ENCODE data around the gene CDC42EP3. TPM values are rescaled to one million over a fixed set of nuclear protein-coding genes. Genes with fewer than 3 reads are reported as not detected.

The CDC42EP3 gene
- total and polyA plus RNA-seq, 2 experiments from 2014 or later = 19.3 to 33.0 TPM

DNA sequence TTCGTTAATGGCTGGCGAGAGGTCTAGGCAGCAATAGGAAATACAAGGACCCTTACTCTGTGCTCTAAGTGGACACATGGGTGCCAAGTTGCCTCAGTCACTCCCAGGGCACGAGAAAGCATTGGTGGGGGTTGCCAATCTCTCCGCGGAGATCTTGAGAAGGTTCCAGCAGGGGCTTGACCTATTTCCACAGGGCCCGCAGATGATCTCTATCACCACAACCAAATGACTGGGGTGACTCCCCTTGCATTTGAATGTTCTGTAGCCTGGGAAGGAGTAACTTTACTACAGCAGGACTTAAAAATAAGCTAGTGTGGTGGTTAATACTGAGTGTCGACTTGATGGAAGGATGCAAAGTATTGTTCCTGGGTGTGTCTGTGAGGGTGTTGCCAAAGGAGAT is 8.1 kb downstream of the CDC42EP3 start:
- WGBS (ENCODE audit: low lambda C conversion rate, missing lambda C conversion rate) = 96% methylated on average over 7 of the region's 7 CpGs
- Histone ChIP-seq H3K4me3 (no peak overlapping the region), H3K36me3 (replicated peaks; ENCODE audit: insufficient read depth, low read depth) (no peaks in the 10 kb centered on the region), H3K9me3 (ENCODE audit: low read depth) (no peaks in the 10 kb centered on the region), H3K4me2 (no peak overlapping the region), H3K27ac (no peak overlapping the region), H4K20me1 (ENCODE audit: insufficient read depth, poor library complexity, severe bottlenecking) (peaks cover 9% of the 10 kb centered on the region), H3K79me2 (peaks cover 93% of the 10 kb centered on the region), H3K4me1 (ENCODE audit: insufficient read depth) (peaks cover 11% of the 10 kb centered on the region), H2AFZ (no peak overlapping the region), H3K9me2 (replicated peaks; ENCODE audit: insufficient read depth) (no peaks in the 10 kb centered on the region), H3K27me3 (no peaks in the 10 kb centered on the region)
- DNase-seq (ENCODE audit: low spot score) = no peak
- TF ChIP-seq, protein P1, sequence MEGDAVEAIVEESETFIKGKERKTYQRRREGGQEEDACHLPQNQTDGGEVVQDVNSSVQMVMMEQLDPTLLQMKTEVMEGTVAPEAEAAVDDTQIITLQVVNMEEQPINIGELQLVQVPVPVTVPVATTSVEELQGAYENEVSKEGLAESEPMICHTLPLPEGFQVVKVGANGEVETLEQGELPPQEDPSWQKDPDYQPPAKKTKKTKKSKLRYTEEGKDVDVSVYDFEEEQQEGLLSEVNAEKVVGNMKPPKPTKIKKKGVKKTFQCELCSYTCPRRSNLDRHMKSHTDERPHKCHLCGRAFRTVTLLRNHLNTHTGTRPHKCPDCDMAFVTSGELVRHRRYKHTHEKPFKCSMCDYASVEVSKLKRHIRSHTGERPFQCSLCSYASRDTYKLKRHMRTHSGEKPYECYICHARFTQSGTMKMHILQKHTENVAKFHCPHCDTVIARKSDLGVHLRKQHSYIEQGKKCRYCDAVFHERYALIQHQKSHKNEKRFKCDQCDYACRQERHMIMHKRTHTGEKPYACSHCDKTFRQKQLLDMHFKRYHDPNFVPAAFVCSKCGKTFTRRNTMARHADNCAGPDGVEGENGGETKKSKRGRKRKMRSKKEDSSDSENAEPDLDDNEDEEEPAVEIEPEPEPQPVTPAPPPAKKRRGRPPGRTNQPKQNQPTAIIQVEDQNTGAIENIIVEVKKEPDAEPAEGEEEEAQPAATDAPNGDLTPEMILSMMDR (IDR thresholded peaks at IDR 0.05; ENCODE audit: poor library complexity) = no peak
- TF ChIP-seq EZH2phosphoT487 (IDR thresholded peaks at IDR 0.05; ENCODE audit: low read depth, severe bottlenecking, unreplicated experiment) (no peak), EZH2 (IDR thresholded peaks at IDR 0.05; ENCODE audit: borderline replicate concordance) (no peak)

DNA sequence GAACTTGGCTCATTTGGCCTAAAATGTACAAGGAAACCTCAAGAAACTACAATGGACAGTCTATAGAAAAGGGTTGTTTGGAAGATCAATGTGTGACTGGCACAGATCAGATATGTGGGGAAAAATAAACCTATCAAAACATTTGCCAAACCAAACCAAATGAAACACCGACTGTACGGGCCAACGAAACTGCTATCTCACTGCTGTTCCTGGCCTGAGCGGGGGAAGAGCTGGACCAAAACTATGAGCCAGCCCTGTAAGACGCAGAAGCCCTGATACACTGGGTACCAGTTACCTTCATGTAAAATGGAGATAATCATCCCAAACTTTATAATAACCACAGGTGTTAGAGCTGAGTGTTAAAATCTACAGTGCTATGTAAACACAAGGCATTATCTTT is 11.7 kb downstream of the CDC42EP3 start:
- no peaks in the 10 kb centered on the region for H3K27me3 ChIP-seq
- TF ChIP-seq EZH2 (IDR thresholded peaks at IDR 0.05; ENCODE audit: borderline replicate concordance) (no peak), EZH2phosphoT487 (IDR thresholded peaks at IDR 0.05; ENCODE audit: low read depth, severe bottlenecking, unreplicated experiment) (no peak)
- TF ChIP-seq, protein P1 (IDR thresholded peaks at IDR 0.05; ENCODE audit: poor library complexity) = no peak
- peaks cover 86% of the 10 kb centered on the region for H3K79me2 ChIP-seq
- H2AFZ ChIP-seq = no peak overlapping the region
- H3K4me3 ChIP-seq = no peak overlapping the region
- no peak for DNase-seq (ENCODE audit: low spot score)
- peaks cover 23% of the 10 kb centered on the region for H3K4me1 ChIP-seq (ENCODE audit: insufficient read depth)
- no peaks in the 10 kb centered on the region for H3K9me3 ChIP-seq (ENCODE audit: low read depth)
- no peaks in the 10 kb centered on the region for H3K36me3 ChIP-seq (replicated peaks; ENCODE audit: insufficient read depth, low read depth)
- WGBS (ENCODE audit: low lambda C conversion rate, missing lambda C conversion rate) = 83% methylated on average over 5 of the region's 5 CpGs
- no peaks in the 10 kb centered on the region for H4K20me1 ChIP-seq (ENCODE audit: insufficient read depth, poor library complexity, severe bottlenecking)
- H3K4me2 ChIP-seq = peak overlapping the region; percentile 3
- no peak overlapping the region for H3K27ac ChIP-seq
- H3K9me2 ChIP-seq (replicated peaks; ENCODE audit: insufficient read depth) = no peaks in the 10 kb centered on the region

DNA sequence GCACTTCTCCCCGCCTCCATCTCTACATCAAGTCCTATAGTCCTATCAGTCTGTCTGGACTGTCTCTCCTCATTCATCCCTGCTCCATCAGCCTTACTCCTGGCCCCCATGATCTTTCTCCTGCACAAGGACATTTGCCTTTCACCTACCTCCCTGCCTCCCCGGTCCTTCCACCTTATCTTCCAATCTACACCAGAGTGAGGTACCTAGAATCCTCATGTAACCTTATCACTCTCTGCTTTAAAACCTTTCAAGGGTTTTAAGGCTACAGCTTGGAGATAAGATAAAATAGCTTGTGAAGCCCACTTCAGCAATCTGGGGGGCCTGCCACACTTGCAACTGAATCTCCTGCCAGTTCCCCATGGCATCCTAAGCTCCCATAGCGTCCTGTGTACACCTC is 12.8 kb downstream of the CDC42EP3 start:
- no peak overlapping the region for H3K27ac ChIP-seq
- H3K4me1 ChIP-seq (ENCODE audit: insufficient read depth) = peaks cover 32% of the 10 kb centered on the region
- H3K79me2 ChIP-seq = peaks cover 91% of the 10 kb centered on the region
- H3K9me2 ChIP-seq (replicated peaks; ENCODE audit: insufficient read depth) = no peaks in the 10 kb centered on the region
- H3K4me2 ChIP-seq = peak overlapping the region; percentile 3
- no peaks in the 10 kb centered on the region for H3K9me3 ChIP-seq (ENCODE audit: low read depth)
- no peaks in the 10 kb centered on the region for H3K27me3 ChIP-seq
- no peak overlapping the region for H3K4me3 ChIP-seq
- WGBS (ENCODE audit: low lambda C conversion rate, missing lambda C conversion rate) = 46% methylated on average over 3 of the region's 3 CpGs
- no peak for DNase-seq (ENCODE audit: low spot score)
- H4K20me1 ChIP-seq (ENCODE audit: insufficient read depth, poor library complexity, severe bottlenecking) = no peaks in the 10 kb centered on the region
- TF ChIP-seq, protein P1 (IDR thresholded peaks at IDR 0.05; ENCODE audit: poor library complexity) = no peak
- TF ChIP-seq EZH2 (IDR thresholded peaks at IDR 0.05; ENCODE audit: borderline replicate concordance) = no peak
- no peak for TF ChIP-seq EZH2phosphoT487 (IDR thresholded peaks at IDR 0.05; ENCODE audit: low read depth, severe bottlenecking, unreplicated experiment)
- no peak overlapping the region for H2AFZ ChIP-seq
- no peaks in the 10 kb centered on the region for H3K36me3 ChIP-seq (replicated peaks; ENCODE audit: insufficient read depth, low read depth)

DNA sequence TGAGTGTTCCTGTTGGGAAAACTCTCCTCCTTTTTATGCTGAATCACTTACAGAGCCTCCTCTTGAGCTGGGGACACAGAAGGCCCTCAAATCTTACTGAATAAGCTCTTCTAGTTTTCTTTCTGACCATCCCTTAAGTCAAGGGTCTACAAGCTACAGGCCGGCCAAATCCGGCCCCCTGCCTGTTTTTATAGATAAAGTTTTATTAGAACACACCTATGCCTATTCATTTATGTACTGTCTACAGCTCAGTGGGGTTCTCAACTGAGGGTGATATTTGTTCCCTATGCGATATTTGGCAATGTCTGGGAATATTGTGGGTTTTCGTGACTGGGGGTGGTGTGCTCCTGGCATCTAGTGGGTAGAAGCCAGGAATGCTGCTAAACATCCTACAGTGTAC is 14.0 kb downstream of the CDC42EP3 start:
- H3K36me3 ChIP-seq (replicated peaks; ENCODE audit: insufficient read depth, low read depth) = no peaks in the 10 kb centered on the region
- no peaks in the 10 kb centered on the region for H4K20me1 ChIP-seq (ENCODE audit: insufficient read depth, poor library complexity, severe bottlenecking)
- H3K4me3 ChIP-seq = no peak overlapping the region
- WGBS (ENCODE audit: low lambda C conversion rate, missing lambda C conversion rate) = 94% methylated on average over 4 of the region's 4 CpGs
- TF ChIP-seq, protein P1 (IDR thresholded peaks at IDR 0.05; ENCODE audit: poor library complexity) = no peak
- TF ChIP-seq EZH2phosphoT487 (IDR thresholded peaks at IDR 0.05; ENCODE audit: low read depth, severe bottlenecking, unreplicated experiment) = no peak
- DNase-seq (ENCODE audit: low spot score) = no peak
- no peak overlapping the region for H2AFZ ChIP-seq
- H3K79me2 ChIP-seq = peaks cover 91% of the 10 kb centered on the region
- H3K4me1 ChIP-seq (ENCODE audit: insufficient read depth) = peaks cover 32% of the 10 kb centered on the region
- H3K27ac ChIP-seq = no peak overlapping the region
- H3K9me2 ChIP-seq (replicated peaks; ENCODE audit: insufficient read depth) = no peaks in the 10 kb centered on the region
- no peak overlapping the region for H3K4me2 ChIP-seq
- H3K9me3 ChIP-seq (ENCODE audit: low read depth) = no peaks in the 10 kb centered on the region
- no peaks in the 10 kb centered on the region for H3K27me3 ChIP-seq

Measured in hepatocyte (in vitro differentiated cells).